Stimulated activated CD4-positive, alpha-beta T cell treated with anti-CD3 and anti-CD28 coated beads, TNF-alpha, amount 100 ng/mL, for 1 hour (primary cell): ENCODE results near the gene CARD8.

Experiments used
- DNase-seq, 3 donors: peaks; one replicate each; pipeline ENCODE4 v3.0.0-alpha.2; 2020; ENCODE audit warnings: low read depth in 3 of 3, low spot score in 1 of 3

The CARD8 gene

DNA sequence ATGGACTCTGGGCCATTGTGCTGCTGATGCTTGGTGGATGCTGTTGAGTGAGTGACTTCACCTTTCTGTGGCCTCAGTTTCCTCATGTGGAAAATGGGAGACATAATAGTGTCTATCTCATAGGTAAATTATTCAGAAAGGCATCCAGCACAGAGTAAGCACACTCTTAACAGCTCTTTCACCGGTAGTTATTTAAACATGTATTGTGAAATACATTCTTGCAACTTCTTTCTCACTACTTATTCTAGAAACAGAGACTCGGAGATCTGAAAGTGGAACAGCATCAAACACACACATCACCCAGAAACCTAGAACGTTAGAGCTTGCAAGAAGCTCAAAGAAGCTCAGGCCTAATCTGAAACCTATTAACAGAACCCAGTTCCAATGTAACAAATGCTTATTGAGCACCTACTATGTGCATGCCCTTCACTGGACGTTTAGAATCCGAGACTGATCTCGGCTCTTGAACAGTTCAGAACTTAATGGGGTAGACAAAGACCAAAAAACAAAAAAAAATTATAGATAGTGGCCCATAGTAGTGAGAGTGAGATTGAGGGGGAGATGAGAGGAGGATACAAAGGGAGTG is 81.2 kb downstream of the CARD8 start:
- DNase-seq = no peak

DNA sequence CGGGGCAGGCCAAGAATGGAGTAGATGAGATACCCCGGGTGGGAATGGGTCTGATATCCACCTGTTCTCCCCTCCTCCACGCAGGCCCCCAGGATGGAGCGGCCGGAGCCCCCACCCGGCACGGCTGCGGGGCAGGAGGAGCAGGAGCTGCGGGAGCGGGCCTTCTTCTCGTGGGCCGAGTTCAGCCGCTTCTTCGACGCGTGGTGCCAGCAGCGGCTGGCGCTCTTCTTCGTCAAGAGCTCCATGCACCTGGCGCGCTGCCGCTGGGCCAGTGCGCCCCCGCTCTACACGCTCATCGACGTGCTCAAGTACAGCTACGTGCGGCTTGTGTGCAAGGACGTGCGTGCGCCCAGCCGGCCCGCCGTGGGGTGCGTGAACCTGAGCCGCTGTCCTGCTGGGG is 84.0 kb downstream of the CARD8 start:
- DNase-seq = no peak

DNA sequence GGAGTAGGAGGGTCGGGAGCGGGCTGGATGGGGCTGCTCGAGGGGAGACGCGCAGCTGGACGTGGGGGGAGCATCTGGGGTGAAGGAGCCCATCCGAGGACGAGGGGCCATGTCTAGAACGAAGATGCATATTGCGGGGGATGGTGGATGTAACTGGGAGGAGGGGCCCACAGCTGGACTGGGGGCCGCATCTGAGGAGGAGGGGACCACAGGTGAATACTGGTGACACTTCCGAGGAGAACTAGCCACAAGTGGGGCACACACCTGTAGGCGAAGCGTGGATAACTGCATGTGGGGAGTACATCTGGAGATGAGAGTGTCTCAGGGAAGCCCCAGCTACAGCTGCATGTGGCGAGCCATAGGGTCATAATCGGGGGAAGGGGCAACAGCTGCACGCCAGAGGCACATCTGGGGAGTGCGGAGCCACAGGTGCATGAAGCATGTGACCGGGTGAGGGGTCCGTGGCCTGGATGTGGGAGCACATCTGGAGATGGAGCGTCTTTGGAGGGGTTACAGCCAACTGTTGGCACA is 84.8 kb downstream of the CARD8 start:
- DNase-seq = no peak

DNA sequence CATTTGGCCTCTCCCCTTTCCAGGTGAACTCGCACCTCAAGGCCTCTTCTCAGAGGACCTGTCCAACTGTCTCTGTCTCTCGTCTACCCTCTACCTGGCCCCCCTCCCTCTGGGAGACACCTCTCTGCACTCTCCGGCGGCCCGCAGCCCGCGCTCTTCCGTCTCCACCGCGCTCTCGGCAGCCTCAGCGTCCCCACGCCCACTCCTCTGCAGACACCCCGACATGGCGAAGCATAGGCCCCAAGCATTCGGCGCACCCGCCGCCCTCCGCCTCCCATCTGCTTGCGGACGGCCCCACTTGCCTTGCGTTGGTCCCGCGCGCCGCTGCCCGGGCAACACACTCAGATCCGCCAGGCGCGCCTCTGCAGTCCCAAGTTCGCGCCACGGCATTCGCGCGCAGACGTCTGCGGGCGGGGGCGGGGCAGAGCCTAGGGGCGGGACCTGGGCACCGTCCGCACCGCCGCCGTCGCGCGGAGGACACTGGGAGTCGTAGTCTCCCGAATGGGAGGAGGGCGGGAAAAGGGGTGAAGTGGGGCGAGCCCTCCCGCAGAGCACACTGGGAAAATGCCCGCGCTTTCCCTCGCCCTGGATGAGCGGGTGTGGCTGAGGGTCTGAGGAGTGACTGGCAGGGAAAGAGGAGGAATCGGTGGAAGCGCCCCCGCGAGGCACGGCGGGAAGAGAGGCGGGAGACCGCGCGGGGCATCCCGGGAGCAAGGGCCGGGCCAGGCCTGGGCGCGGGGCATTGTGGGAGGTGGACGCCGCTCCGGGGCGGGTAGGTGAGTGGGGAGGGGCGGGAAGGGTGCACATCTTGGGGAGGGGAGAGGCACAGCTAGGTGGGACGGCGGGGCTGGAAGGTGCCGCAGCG is 85.5 kb downstream of the CARD8 start, which contains the start of the genes LIG1 and ZSWIM9:
Gene LIG1 (minus strand): TSS at position 406 of the 865 bp plus-strand sequence. CDS start 4,778 bp downstream, outside the sequence.
Gene ZSWIM9 (plus strand): TSS at position 742 of the 865 bp plus-strand sequence. CDS start 1,123 bp downstream, outside the sequence.
- peak; percentile 70 to 84 (median 79) for DNase-seq

DNA sequence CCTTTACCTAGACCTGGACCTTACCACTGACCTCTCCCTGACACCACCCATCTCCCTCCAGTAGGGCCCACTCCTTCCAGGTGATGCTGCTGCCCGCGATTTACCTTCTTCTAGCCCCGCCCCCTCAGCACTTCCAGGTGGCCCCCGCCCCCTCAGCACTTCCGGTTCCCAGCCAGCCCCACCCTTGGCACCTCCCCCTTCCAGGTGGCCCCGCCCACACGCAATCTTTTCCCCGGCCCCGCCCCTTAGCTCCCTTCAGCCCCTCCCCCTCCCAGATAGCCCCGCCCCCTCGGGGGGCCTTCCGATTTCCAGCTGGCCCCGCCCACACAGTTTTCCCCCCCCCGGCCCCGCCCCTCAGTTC is 86.2 kb downstream of the CARD8 start:
- DNase-seq = peak; percentile 86 to 94 (median 90)

DNA sequence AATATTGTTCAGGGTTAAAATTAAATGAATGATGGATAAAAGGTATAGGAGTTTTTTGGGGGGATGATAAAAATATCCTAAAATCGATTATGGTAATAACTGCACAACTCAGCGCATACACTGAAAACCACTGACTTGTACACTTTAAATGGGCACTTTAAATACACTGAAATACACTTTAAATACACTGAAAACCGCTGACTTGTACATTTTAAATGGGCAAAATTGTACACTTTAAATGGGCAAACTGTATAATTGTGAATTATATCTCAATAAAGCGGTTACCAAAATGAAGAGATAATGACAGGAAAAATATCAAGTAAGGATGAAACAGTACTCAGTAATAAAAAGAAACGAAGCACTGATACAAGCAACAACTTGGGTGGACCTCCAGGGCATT is 87.0 kb downstream of the CARD8 start:
- DNase-seq = no peak

DNA sequence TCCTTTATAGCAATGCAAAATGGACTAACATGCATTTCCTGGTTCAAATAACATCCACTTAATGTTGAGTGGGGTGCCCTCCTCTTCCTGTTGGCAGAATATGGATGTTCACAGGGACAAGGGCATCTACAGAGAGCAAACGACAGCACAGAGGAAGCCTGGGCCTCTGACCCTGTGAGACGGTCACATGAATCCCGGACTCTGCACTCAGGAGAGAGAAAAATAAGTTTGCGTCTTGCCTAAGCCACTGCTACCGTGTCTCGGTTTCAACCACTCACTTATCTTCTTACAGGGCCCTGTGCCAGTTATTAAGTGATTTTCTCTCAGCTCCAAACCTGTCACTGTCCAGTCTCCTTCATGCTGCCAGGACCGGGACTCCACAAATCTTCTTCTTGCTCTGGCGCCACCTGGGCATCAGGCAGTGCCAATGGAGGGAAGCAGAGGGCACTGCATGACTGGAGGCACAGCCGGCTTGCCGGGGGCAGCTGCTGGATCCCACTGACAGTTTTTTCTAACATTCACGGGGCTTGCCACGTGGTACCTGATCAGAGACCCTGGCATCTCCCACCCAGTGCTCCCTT is 97.4 kb downstream of the CARD8 start:
- no peak for DNase-seq
